ENCODE results near the gene TBC1D5.
"Not testable (repeated sequence)": the region's sequence is repeated elsewhere in the genome, so short reads cannot be mapped to it uniquely, and the experiment has no call there.

The TBC1D5 gene

DNA sequence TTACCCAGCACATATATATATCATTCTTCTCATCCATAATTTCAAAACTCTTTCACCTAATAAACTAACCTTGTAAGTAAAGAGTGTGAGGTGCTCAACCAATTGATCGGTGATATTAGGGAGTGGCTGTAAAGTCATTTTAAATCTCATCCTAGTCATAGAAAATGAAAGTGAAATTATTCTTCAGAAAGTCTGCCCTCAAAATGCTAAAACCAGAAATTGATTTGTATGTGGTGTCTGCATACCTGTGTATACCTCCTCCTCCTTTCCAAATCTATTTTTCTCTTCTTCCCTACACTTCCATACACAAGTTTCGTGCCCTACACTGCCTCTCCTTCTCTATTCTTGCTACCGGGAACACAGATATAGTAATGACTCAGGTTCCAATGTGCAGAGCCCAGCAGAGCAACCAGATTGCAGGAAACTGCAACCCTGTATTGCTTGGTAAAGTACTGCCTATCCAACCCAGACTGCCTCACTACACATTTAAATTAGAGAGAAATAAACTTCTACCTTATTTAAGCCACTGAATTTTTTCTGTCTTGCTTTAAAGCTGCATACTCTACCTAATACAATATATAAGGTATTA lies 7.4 kb upstream of the TBC1D5 start:
- no peak for DNase-seq (ENCODE audit: low read depth in 2 of 2)

DNA sequence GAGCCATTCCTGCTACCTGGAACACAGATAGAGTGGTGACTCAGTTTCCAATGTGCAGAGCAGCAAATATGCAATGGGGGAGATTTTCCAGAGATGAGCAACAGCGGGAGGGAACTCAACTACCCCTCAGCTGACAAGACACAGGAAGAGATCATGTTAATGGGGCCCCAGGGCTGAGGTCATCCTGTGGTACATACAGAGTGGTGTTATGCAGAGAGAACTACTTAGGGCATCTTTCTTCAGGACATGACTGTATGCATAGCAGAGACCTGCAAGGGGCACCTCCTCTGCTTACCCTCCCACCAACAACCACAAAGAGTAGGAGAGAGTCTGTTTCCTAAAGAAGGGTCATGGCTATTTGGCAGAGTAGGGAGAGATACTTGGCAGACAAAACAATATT lies 6.8 kb upstream of the TBC1D5 start:
- no peak for DNase-seq (ENCODE audit: low read depth in 2 of 2)

DNA sequence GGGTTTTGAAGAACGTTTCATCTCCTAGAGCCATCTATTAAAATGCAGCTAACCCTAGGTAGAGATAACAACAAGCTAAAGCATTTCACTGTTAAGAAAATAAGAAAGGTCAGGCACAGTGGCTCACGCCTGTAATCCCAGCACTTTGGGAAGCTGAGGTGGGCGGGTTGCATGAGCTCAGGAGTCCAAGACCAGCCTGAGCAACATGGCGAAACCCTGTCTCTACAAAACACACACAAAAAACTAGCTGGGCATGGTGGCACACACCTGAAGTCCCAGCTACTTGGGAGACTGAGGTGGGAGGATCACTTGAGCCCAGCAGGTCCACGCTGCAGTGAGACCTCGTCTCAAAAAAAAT lies 5.4 kb upstream of the TBC1D5 start:
- DNase-seq (ENCODE audit: low read depth in 2 of 2) = no peak

DNA sequence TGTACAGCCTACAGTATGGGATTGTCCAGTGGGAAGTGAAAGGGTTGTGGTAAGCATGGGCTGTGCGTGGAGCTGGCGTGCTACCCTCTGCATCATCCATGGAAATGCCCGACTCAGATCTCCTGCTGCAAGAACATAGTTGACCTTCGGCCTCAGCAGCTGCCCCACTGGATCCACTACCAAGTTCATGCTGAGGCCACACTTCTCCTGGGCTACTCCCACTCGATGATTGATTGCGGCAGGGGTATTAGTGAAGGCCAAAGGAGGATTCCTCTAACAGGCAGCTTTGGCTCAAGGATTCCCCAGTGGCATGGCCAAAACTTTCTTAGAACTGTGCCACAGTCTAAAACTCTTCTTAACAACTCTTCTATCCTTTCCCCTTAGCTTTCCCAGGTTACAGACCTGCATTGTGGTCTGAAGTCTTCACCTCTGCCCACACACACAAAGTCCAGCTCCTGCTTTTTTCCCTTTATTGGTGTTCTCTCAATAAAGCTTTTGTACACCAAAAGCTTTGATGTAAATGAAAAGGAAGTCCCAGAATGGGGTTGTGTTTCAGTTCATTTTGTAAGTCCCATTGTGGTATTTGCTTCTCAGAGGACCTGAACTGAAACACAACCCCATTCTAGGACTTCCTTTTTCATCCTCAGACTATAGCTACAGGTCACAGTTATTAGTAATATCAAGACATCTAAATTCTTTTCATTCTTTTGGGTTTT lies 4.9 kb upstream of the TBC1D5 start:
- no peak for DNase-seq (ENCODE audit: low read depth in 2 of 2)

DNA sequence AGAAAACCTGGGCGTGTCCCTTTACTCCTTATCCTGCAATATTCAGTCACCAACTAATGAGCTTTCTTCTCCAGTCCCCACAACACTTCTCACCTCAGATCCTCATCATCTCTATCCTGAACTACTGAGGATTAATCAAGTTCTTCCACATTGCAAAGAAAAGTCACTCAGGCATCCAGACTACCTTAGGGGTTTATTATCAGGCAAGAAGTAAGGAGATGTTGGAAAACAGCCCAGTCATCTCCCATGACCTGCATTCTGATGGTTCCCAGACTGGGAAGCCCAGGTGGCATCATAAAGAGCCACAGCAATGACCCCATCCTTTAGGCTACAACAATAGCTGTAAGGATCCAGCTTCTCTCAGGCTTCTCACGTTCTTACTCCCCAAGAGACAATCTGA lies 3.5 kb upstream of the TBC1D5 start:
- DNase-seq (ENCODE audit: low read depth in 2 of 2) = no peak

DNA sequence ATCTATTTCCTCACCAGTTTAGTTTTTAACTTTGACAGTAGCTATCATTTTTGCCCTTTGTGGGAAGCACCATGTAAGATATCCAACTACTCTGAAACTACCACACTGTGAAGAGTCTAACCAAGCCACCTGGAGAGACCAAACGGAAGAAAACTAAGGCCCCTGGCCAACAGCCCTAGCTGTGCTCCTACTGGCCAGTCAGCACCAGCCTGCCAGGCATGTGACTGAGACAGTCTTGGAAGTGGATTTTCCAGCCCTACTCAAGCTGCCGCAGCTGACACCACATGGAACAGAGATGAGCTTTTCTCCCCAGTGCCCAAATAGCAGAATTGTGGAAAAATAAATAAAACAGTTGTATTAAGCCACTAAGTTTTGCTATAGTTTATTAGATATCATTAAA lies 2.9 kb upstream of the TBC1D5 start:
- DNase-seq (ENCODE audit: low read depth in 2 of 2) = no peak

DNA sequence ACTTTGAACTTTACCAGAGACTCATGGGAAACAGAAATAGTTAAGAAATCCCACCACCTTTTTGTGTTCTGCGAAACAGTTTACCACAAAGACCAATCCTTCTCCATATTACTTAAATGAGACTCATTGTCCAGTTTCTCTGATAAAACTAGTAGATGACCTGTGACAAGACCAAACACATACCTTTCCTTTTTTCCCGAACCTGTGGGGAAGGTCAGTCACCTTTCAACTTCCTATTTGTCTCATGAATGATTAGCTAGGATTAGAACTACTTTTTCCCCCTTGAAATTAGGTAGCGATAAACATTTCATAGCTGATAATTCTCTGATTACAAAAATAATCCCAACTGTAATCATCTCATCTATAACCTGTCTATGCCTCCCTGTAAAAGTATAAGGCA lies 2.3 kb upstream of the TBC1D5 start:
- DNase-seq (ENCODE audit: low read depth in 2 of 2) = no peak

DNA sequence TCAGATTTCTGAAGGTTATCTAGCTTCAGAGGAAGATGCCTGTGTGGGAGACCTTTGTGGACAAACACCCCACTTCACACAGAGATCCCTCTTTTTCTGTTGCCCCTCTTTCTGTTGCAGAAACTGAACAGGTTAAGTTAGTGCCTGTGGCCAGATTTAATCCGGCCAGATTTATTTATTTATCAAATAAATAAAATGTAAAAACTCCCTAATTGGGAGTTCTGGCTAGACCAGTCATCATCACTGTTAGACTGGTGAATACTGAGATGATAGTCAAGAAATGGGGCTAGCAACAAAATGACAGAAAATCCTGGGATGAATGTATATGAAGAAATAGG lies 1.2 kb upstream of the TBC1D5 start:
- no peak for DNase-seq (ENCODE audit: low read depth in 2 of 2)

DNA sequence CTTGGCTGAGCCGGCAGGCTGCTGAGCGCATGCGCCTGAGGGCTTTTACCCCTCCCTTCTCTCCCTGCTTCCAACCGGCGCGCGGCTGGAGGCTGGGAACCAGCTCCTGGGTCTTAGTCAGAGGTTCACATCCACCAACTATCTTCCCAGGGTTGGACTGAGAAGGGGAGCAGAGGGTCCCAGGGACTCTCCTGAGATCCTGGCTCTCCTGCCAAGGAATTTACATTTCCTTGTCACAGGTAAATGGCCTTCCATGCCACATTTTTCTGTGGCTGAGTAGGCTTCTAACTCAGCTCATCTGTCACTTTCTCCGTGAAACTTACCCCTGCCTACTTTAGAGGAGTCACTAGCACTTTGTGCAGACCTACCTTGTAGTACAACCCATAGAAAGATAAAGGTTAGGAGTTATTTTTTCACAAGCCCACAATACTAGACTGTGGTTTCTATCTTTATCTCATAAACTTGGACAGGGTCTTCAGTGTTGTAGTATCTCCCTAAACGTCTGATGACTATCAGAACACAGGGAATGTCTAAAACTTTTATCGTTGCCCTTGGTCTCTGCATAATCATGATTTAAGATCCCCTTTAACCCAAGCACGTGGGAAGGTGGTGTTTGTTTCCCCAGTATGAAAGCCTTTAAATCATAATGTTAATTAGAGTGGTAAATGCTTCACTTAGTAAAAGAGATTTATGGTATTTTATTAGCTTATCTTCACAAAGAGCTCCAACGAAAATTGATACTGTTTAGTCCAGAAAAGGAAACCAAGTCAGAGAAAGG lies 638 bp upstream of the TBC1D5 start:
- DNase-seq (ENCODE audit: low read depth in 2 of 2) = no peak

DNA sequence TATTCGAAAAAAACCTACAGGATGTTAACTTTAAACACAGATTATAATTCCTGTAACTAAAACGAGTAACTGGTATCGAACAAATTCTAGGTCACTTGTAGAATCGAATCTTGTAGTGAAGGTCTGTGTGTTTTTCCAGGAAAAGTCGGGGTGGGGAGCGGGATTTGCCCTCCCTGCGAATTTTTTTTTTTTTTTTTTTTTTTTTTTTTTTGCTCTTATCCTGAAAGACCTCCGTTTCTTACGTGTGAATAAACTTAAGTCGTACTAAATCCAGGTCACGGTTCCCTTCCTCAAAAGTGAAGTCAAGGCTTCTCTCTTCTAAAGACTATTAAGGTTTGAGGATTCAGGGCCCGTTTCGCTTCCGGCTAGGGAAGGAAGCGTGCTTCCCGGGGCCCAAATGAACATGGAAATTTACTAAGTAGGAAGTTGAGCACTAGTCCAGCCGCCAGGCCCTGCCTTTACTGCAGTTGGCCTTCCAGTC lies 770 bp downstream of the TBC1D5 start:
- DNase-seq (ENCODE audit: low read depth in 2 of 2) = no peak

DNA sequence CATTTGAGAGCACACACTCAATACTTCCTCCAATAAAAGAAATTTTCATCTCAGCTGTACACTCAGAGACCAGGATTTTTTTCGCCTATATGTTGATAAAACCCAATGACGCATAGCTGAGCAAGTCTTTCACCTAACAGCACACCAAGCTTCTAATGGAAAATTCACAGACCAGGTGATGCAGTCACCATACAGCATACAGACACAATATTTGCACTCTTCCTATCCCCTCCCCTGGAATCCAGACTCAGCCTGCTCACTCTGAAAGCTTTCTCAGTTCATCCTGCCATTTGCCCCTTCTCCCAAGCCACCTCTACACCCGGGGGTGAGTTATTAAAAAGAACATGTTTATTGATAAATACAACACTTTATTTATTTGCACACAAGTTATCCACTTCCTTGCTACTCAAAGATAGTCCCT lies 1.7 kb downstream of the TBC1D5 start:
- DNase-seq (ENCODE audit: low read depth in 2 of 2) = no peak

DNA sequence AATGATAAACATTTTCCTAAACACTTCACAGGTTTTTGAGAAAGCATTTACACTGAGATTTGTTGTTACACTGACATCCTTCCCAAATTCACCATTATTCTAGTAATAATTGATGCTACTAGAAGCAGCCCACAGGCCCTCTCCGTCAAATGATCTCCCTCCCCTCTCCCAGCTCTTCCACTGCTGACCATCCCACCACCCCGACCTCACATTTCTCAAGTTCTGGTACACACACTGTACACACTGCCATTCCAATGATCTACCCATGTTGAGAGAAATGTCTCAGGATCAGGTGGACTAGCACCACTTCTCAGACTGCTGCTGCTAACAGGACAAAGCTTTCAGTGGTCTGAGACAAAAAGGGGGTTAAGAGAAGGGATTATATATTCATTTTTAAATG lies 3.5 kb downstream of the TBC1D5 start:
- no peak for DNase-seq (ENCODE audit: low read depth in 2 of 2)

DNA sequence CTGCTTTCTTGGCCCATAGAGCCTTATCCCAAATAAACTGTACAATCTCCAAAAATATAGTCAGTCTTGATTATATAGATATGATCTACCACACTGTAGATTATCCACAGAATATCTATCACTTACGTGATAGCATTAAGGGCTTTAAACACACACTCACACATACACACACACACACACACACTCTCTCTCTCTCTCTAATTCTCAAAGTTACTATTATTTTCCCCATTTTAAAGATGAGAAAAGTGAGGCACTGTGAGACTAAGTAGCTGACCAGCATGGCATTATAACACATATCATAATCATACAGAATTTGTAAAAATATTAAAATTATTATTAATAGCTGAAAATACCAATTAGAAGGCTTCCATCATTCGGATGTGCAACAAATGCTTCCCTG lies 4.2 kb downstream of the TBC1D5 start:
- DNase-seq (ENCODE audit: low read depth in 2 of 2) = no peak

DNA sequence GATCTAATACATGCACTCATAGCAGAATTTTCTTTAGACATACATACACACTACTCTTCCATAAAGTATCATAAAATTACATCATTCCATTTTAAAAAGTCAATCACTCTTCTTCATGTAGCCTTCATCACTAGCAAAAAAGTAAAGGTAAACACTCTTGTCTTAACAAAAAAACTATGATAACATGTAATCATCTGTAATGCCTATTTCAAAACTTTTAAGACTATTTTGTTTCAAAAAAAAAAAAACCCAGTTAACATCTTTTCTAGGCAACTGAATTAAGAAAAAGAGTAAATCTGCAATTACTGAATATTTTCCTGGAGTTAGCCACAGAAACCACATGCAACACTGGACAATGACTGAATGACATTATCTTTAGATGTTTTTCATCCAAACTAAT lies 4.8 kb downstream of the TBC1D5 start:
- DNase-seq (ENCODE audit: low read depth in 2 of 2) = no peak

DNA sequence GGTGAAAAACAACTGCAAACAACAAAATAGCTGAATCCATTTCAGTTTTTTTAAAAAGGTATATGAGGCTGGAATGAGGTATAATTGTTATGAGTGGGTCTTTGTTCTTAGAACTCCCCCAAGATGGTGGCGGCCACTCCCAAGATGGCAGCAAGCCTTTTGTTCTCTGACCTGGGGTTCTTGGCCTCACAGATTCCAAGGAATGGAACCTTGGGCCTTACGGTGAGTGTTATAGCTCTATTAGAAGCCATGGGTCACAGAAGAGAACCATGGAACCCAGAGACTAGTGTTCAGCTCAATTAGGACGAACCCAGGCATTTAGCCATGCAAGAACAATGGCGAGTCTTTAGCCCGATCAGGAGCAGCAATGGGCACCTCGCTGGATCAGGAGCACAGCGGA lies 7.1 kb downstream of the TBC1D5 start:
- DNase-seq (ENCODE audit: low read depth in 2 of 2) = not testable (repeated sequence)

DNA sequence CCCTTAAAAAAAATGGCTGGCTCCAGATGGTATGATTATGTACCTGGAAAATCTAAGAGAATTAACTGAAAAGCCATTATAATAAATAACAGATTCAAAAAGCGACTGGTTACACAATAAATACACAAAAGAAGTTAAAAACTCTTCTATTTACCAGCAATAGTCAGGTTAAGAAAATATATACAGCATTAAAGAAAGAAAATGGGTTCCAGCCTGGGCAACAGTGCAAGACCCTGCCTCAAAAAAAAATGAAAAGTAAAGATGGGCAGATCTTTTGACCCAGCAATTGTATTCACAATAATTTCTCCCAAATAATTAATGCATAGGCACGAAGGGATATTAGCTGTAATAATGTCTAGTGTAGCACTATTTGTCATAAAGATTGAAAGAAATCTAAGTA lies 8.7 kb downstream of the TBC1D5 start:
- DNase-seq (ENCODE audit: low read depth in 2 of 2) = no peak

DNA sequence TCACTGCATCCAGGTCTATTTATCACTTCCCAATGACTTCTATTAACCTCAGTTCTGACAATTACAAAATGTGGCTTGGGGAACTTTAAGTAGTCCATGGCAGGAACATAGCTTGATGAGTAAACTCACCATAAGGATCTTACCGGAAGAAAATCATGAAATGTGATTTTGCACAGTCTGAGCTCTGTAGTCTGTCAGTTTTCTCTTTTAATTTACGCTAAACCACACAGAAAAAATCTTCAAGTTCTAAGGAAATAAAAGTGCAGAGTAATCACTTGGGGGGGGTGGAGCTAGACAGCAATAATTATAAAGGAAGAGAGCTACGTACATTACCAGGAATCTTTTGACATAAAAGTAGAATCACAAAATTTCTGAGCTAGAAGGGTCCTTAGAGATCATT lies 9.2 kb downstream of the TBC1D5 start:
- no peak for DNase-seq (ENCODE audit: low read depth in 2 of 2)

DNA sequence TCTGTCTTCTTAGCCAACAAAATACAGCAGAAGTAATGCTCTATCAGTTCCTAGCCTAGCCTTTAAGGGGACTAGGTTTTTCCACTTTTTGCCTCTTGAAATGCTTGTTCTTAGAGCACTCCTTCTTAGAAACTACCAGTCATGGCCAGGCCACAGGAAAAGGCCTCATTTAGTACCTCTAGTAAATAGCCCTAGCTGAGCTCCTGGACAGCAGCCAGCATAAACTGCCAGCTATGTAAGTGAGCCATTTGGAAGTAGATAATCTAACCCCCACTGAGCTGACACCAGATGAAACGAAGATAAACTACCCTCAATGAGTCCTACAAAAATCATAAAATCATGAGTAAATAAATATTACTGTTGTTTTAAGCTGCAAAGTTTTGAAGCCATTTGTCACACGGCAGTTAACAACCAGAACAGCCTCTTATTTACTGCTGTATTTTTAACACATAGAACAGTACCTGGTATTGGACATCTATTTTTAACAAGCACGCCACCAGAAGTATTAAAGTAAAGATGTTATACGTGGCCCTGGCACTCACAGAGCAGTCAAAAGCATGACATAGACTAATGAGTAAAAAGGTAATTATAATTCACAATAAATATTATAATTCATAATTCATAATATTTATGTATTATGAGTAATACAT lies 12.0 kb downstream of the TBC1D5 start:
- no peak for DNase-seq (ENCODE audit: low read depth in 2 of 2)

DNA sequence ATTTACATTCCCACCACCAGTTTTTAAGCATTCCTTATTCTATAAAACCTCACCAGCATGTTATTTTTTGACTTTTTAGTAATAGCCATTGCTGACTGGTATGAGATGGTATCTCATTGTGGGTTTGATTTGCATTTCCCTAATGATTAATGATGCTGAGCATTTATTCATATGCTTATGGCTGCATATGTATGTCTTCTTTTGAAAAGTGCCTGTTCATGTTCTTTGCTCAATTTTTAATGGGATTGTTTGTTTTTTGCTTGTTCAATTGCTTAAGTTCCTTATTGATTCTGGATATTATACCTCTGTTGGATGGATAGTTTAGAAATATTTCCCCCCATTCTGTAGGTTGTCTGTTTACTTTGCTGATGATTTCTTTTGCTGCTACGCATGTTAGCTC lies 16.1 kb downstream of the TBC1D5 start:
- no peak for DNase-seq (ENCODE audit: low read depth in 2 of 2)

DNA sequence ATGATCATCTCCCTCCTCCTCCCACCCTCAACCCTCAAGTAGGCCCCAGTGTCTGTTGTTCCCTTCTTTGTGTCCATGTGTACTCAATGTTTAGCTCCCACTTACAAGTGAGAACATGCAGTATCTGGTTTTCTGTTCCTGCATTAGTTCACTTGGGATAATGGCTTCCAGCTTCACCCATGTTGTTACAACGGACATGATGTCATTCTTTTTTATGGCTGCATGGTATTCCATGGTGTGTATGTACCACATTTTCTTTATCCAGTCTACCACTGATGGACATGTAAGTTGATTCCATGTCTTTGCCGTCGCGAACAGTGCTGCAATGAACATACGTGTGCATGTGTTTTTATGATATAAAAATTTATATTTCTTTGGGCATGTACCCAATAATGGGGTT lies 16.6 kb downstream of the TBC1D5 start:
- not testable (repeated sequence) for DNase-seq (ENCODE audit: low read depth in 2 of 2)

DNA sequence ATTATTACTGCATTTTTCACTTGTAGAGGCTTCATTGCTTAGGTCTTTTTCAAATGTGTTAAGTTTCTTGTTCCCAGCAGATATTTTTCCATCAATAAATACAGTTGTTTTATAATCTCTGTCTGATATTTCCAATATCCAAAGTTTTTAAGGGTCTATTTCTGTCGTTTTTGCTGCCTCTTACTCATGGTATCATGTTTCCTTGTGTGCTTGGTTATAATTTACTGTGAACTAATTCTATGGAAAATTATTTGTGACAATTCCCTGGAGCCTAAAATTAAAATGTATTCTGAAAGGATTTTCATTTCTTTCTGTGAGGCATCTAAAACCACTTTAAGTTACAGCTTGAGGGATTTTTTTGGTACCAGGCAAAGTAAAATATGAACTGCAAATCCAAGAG lies 17.5 kb downstream of the TBC1D5 start:
- no peak for DNase-seq (ENCODE audit: low read depth in 2 of 2)

DNA sequence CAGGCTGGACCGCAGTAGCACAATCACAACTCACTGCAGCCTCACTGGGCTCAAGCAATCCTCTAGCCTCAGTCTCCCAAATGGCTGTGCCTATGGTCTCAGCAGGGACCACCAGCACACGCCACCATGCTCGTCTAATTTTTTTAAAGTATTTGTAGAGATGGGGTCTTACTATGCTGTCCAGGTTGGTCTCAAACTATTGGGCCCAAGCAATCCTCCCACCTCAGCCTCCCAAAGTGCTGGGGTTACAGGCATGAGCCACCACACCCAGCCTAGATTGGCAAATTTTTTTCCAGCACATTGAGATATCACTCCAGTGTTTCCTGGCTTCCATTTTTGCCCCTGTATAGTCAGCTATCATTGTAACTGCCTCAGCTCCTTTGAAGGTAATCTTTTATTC lies 18.3 kb downstream of the TBC1D5 start:
- no peak for DNase-seq (ENCODE audit: low read depth in 2 of 2)

DNA sequence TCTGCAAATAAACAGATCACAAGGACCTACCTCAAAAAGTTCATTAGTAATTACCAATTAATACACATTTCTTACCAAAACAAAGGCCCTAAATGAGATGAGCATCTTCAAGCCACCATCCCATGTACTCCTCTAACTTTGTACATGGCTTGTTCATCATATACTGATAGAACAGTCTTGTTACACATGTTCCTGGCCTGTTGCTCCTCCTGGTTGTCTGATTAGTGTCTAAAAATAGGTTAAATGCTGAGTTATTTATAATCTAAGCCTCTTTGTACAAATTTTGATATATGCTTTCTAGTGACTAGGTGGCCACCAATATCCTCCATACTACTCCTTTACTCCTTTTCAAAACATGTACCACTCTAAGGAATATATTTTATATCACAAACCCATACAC lies 25.0 kb downstream of the TBC1D5 start:
- DNase-seq (ENCODE audit: low read depth in 2 of 2) = no peak
